GM18520 (cell line): ENCODE measurements around the gene NIPBL.

Experiments used
- ATAC-seq: cut with Tn5 transposase; IDR thresholded peaks from one replicate; pipeline ENCODE4 v1.9.1; 2021; ENCODE audit not compliant: unreplicated experiment

Gene NIPBL

GRCh38 chr5:37014321-37014720 is 137.8 kb downstream of the NIPBL start:
- ATAC-seq, result no peak

- no peak for ATAC-seq
These were observed 139.5 kb downstream of the NIPBL start for GRCh38 chr5:37015795-37016666.

- ATAC-seq, result no peak
These were observed 152.3 kb downstream of the NIPBL start for GRCh38 chr5:37028910-37029309.

- ATAC-seq, result no peak
These were observed 152.9 kb downstream of the NIPBL start for GRCh38 chr5:37029436-37029835.

GRCh38 chr5:37034955-37035354 is 158.4 kb downstream of the NIPBL start:
- no peak for ATAC-seq

- ATAC-seq, result no peak
These were observed 161.3 kb downstream of the NIPBL start for GRCh38 chr5:37037840-37038239.

GRCh38 chr5:37039824-37040223 is 163.3 kb downstream of the NIPBL start:
- ATAC-seq, result no peak

GRCh38 chr5:37043693-37044092 is 167.1 kb downstream of the NIPBL start:
- ATAC-seq, result no peak

- ATAC-seq, result no peak
These were observed 167.6 kb downstream of the NIPBL start for GRCh38 chr5:37044120-37044519.

GRCh38 chr5:37045703-37046102 is 169.1 kb downstream of the NIPBL start:
- ATAC-seq, result no peak

GRCh38 chr5:37047947-37048346 is 171.4 kb downstream of the NIPBL start:
- no peak for ATAC-seq

- no peak for ATAC-seq
These were observed 177.8 kb downstream of the NIPBL start for GRCh38 chr5:37054391-37054790.

- no peak for ATAC-seq
These were observed 178.9 kb downstream of the NIPBL start for GRCh38 chr5:37055383-37055990.

- ATAC-seq, result no peak
These were observed 180.2 kb downstream of the NIPBL start for GRCh38 chr5:37056762-37057161.

- ATAC-seq, result no peak
These were observed 183.5 kb downstream of the NIPBL start for GRCh38 chr5:37060030-37060429.

GRCh38 chr5:37063739-37064138 is 187.2 kb downstream of the NIPBL start:
- no peak for ATAC-seq

GRCh38 chr5:37064442-37064841 is 187.9 kb downstream of the NIPBL start:
- no peak for ATAC-seq

GRCh38 chr5:37071487-37071886 is 194.9 kb downstream of the NIPBL start:
- ATAC-seq, result no peak

GRCh38 chr5:37071901-37072581 is 195.5 kb downstream of the NIPBL start:
- no peak for ATAC-seq

- ATAC-seq, result no peak
These were observed 198.9 kb downstream of the NIPBL start for GRCh38 chr5:37075399-37075950.

GRCh38 chr5:37077146-37077545 is 200.6 kb downstream of the NIPBL start:
- ATAC-seq, result no peak

- no peak for ATAC-seq
These were observed 204.1 kb downstream of the NIPBL start for GRCh38 chr5:37080697-37081096.
